OCI-LY3 (cell line): ENCODE measurements around the gene GPR62.
A peak's percentile ranks its signal among the peaks of the same experiment; 100 is the strongest.

Source experiments
- H2AFZ ChIP-seq: fragments of 200-600, 300-600 bp; shearing (Covaris generic); 2 replicates; pipeline ENCODE4 v1.6.0; 2014; ENCODE audit warnings: antibody characterized with exemption, low read depth, low read length
- H3K27ac ChIP-seq: fragments of 200-600, 300-600 bp; sonication (generic); 2 replicates; pipeline ENCODE4 v1.5.1; 2014; ENCODE audit warnings: mild to moderate bottlenecking, low read length, moderate library complexity, mixed read lengths
- H3K27me3 ChIP-seq: fragments of 200-600, 300-600 bp; sonication (generic); 2 replicates; pipeline ENCODE4 v1.6.1; 2014; ENCODE audit warnings: low read depth, low read length, mixed read lengths
- H3K36me3 ChIP-seq: fragments of 200-600, 300-600 bp; sonication (generic); replicated peaks from 2 replicates; pipeline ENCODE3; 2014; ENCODE audit warnings: low read depth, low read length, mixed read lengths
- H3K4me1 ChIP-seq: fragments of 300-600, 200-600 bp; sonication (generic); 2 replicates; pipeline ENCODE4 v1.6.1; 2014; ENCODE audit warnings: low read length, mixed read lengths
- H3K4me2 ChIP-seq: fragments of 200-600, 300-600 bp; sonication (generic); 2 replicates; pipeline ENCODE4 v1.6.1; 2014; ENCODE audit warnings: low read length, mixed read lengths
- H3K4me3 ChIP-seq: fragments of 300-600, 200-600 bp; sonication (generic); 2 replicates; pipeline ENCODE4 v1.5.1; 2014; ENCODE audit warnings: antibody characterized with exemption, mild to moderate bottlenecking, low read length, moderate library complexity
- H3K79me2 ChIP-seq: fragments of 300-600, 200-600 bp; shearing (Covaris generic); 2 replicates; pipeline ENCODE4 v1.6.1; 2014; ENCODE audit warnings: mild to moderate bottlenecking, low read length, mixed read lengths
- H3K9ac ChIP-seq: fragments of 300-600, 200-600 bp; shearing (Covaris generic); 2 replicates; pipeline ENCODE4 v1.6.0; 2014; ENCODE audit warnings: mild to moderate bottlenecking, low read length, moderate library complexity
- H3K9me3 ChIP-seq: fragments of 200-600, 300-600 bp; shearing (Covaris generic); 2 replicates; pipeline ENCODE4 v1.6.1; 2014; ENCODE audit warnings: low read length, mixed read lengths; ENCODE audit not compliant: insufficient read depth
- H4K20me1 ChIP-seq: fragments of 200-600, 300-600 bp; sonication (generic); 2 replicates; pipeline ENCODE4 v1.6.1; 2016; ENCODE audit warnings: low read length, mixed read lengths; ENCODE audit not compliant: insufficient read depth
- EZH2phosphoT487 ChIP-seq: fragments of 200-600 bp; shearing (Covaris generic); IDR thresholded peaks from 2 replicates; pipeline ENCODE4 v1.6.1; 2018; ENCODE audit warnings: antibody characterized with exemption, mixed run types, low read depth
- TF ChIP-seq, protein P1 (sequence below): fragments of 200-600, 300-600 bp; sonication (generic); IDR thresholded peaks from 2 replicates; pipeline ENCODE4 v1.5.1; 2014; ENCODE audit warnings: antibody characterized with exemption, low read length, low read depth

The GPR62 gene

DNA sequence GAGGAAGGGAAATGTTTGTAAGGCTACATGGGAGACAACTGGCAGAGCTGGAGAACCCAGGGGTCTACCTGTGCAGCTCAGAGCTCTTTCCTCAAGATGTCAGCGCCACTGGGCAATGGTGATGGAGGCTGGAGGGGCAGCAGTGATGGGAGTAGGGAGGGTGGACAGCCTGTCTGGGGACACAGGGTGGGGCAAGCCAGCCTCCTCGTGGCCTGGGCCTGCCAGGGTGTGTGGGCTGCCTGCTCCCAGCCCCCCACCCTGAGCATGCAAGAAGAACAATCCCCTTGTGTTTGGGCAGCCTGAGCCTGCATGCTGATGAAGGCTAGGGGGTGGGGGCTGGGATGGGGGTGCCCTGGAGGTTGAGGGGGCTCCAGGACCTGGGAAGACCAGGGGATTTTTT is 10.8 kb downstream of the GPR62 start:
- TF ChIP-seq, protein P1, sequence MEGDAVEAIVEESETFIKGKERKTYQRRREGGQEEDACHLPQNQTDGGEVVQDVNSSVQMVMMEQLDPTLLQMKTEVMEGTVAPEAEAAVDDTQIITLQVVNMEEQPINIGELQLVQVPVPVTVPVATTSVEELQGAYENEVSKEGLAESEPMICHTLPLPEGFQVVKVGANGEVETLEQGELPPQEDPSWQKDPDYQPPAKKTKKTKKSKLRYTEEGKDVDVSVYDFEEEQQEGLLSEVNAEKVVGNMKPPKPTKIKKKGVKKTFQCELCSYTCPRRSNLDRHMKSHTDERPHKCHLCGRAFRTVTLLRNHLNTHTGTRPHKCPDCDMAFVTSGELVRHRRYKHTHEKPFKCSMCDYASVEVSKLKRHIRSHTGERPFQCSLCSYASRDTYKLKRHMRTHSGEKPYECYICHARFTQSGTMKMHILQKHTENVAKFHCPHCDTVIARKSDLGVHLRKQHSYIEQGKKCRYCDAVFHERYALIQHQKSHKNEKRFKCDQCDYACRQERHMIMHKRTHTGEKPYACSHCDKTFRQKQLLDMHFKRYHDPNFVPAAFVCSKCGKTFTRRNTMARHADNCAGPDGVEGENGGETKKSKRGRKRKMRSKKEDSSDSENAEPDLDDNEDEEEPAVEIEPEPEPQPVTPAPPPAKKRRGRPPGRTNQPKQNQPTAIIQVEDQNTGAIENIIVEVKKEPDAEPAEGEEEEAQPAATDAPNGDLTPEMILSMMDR = no peak
- TF ChIP-seq EZH2phosphoT487 = no peak
- Histone ChIP-seq H3K27ac (no peak overlapping the region), H3K4me1 (peaks cover 13% of the 10 kb centered on the region), H3K27me3 (no peaks in the 10 kb centered on the region), H3K36me3 (peaks cover 5% of the 10 kb centered on the region), H3K4me2 (peak overlapping the region; percentile 97), H3K9ac (no peak overlapping the region), H3K79me2 (no peaks in the 10 kb centered on the region), H3K4me3 (peak overlapping the region; percentile 88), H3K9me3 (no peaks in the 10 kb centered on the region), H4K20me1 (no peaks in the 10 kb centered on the region), H2AFZ (no peak overlapping the region)

DNA sequence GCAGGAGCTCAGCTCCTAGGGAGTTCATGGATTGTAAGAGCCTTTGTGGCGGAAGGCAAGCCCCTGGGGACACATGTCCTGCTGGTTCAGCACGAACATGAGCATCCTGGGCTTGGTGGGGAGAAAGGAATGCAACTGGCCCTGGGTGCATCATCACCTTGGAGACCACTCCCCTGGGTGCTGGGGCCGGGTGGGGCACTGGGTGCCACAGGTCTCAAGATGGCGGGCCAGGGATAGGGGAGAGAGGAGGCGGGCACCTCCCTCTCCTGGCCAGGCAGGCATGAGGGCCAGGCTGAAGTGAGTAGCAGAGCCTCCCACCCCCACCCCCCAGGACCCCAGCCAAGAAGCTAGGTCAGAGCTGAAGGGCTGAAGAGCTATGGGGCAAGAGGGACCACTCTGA is 11.3 kb downstream of the GPR62 start:
- H3K27me3 ChIP-seq = no peaks in the 10 kb centered on the region
- no peaks in the 10 kb centered on the region for H3K79me2 ChIP-seq
- H2AFZ ChIP-seq = no peak overlapping the region
- H3K9me3 ChIP-seq = no peaks in the 10 kb centered on the region
- no peaks in the 10 kb centered on the region for H4K20me1 ChIP-seq
- H3K36me3 ChIP-seq = peaks cover 5% of the 10 kb centered on the region
- peak overlapping the region; percentile 88 for H3K4me3 ChIP-seq
- H3K27ac ChIP-seq = no peak overlapping the region
- H3K4me1 ChIP-seq = peaks cover 13% of the 10 kb centered on the region
- peak overlapping the region; percentile 78 for H3K9ac ChIP-seq
- TF ChIP-seq, protein P1 = no peak
- TF ChIP-seq EZH2phosphoT487 = no peak
- H3K4me2 ChIP-seq = peak overlapping the region; percentile 97

DNA sequence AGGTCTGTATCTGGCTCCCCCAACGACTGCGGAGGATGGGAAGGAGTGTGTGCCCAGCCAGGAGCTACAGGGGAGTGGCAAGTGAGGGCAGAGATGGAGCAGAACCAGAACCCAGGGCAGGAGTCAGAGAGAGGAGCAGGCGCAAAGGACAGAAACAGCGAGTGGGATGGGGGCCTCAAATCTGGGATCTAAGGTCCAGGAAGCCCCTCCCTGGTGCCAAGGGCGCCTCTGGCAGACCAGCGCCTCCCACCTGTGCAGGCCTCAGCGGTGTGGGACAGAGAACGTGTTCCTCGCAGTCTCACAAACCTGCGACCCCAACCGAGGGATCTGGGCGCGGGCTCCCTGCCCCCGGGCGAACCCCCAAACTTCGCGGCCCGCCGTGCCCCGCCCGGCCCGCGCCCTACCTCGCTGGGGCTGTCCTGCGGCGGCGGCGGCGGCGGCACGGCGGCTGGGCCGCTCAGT is 11.8 kb downstream of the GPR62 start:
- Histone ChIP-seq H3K79me2 (no peaks in the 10 kb centered on the region), H3K4me1 (peaks cover 13% of the 10 kb centered on the region), H3K4me3 (peak overlapping the region; percentile 88), H3K27ac (no peak overlapping the region), H3K36me3 (peaks cover 5% of the 10 kb centered on the region), H2AFZ (no peak overlapping the region; the same call in 1 of the 2 replicates), H3K9me3 (no peaks in the 10 kb centered on the region), H3K4me2 (peak overlapping the region; percentile 97), H4K20me1 (no peaks in the 10 kb centered on the region), H3K9ac (peak overlapping the region; percentile 78), H3K27me3 (no peaks in the 10 kb centered on the region)
- TF ChIP-seq, protein P1 = no peak
- TF ChIP-seq EZH2phosphoT487 = no peak

DNA sequence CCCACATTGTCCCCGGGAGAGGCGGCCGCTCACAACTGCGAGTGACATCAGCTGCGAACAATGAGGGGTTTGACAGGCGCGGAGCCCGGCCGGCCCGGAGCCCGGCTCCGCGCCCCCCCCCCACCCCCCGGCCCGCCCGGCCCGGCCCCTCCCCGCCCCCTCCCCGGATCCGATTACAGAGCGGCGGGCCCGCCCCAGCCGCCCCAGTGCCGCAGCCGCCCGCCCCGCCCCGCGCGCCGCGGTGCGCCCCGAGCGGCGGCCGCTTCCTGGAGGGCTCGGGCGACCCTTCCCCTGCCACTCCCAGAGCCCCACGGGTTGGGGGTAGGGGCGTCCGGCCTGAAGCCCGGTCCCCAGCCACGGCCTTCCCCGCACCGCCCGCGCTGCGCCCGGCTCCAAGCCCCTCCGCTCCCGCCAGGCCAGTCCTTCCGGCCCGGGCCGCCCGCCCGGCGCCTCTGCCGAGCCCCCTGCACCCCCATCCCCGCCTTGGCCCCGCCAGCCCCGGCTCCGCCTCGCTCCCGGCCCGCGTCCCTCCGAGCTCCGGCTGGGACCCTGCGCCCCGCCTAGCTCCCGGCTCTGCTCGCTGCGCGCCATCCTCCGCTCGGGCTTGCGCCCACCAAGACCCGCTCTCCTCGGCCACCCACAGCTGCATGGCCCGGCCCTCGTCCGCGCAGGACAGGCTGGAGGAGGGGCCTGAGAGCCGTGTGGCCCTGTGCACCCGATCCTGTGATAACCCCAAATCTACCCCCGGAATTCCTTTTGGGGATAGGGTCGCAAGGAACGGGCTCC is 12.4 kb downstream of the GPR62 start, which contains the start of gene PCBP4:
Gene PCBP4 (minus strand): TSS at position 71 of the 786 bp plus-strand sequence. CDS start 6,214 bp downstream, outside the sequence.
- Histone ChIP-seq H3K4me3 (peak within 1 kb of the TSS; percentile 92), H3K9me3 (no peaks in the 10 kb centered on the region), H3K4me2 (peak within 1 kb of the TSS; percentile 97), H4K20me1 (no peaks in the 10 kb centered on the region), H3K27me3 (no peaks in the 10 kb centered on the region), H2AFZ (peak within 1 kb of the TSS; percentile 27; the same call in 1 of the 2 replicates), H3K36me3 (peaks cover 5% of the 10 kb centered on the region), H3K27ac (peak within 1 kb of the TSS; percentile 17), H3K79me2 (no peaks in the 10 kb centered on the region), H3K9ac (peak within 1 kb of the TSS; percentile 86), H3K4me1 (peaks cover 13% of the 10 kb centered on the region)
- TF ChIP-seq, protein P1 = no peak
- no peak for TF ChIP-seq EZH2phosphoT487
